GM19468 (cell line): ENCODE measurements around the gene DZANK1.
"Not testable (repeated sequence)": the region's sequence is repeated elsewhere in the genome, so short reads cannot be mapped to it uniquely, and the experiment has no call there.

Source experiments
- ATAC-seq: cut with Tn5 transposase; IDR thresholded peaks from one replicate; pipeline ENCODE4 v1.9.1; 2021; ENCODE audit warnings: mild to moderate bottlenecking, moderate library complexity, moderate number of reproducible peaks; ENCODE audit not compliant: unreplicated experiment; ENCODE audit errors: extremely low read depth

DZANK1 gene

GRCh38 chr20:18443886-18444285 is 22.9 kb downstream of the DZANK1 start:
- no peak for ATAC-seq

- no peak for ATAC-seq
Observed at GRCh38 chr20:18440403-18440802, 26.4 kb downstream of the DZANK1 start.

- no peak for ATAC-seq
Observed at GRCh38 chr20:18436847-18437246, 30.0 kb downstream of the DZANK1 start.

GRCh38 chr20:18431206-18431605 is 35.6 kb downstream of the DZANK1 start:
- ATAC-seq: no peak

GRCh38 chr20:18430172-18430826 is 36.5 kb downstream of the DZANK1 start:
- ATAC-seq: no peak

GRCh38 chr20:18428490-18429173 is 38.2 kb downstream of the DZANK1 start:
- ATAC-seq: no peak

- ATAC-seq: no peak
Observed at GRCh38 chr20:18427214-18427613, 39.6 kb downstream of the DZANK1 start.

GRCh38 chr20:18421608-18422007 is 45.2 kb downstream of the DZANK1 start:
- ATAC-seq: no peak

GRCh38 chr20:18416486-18416885 is 50.3 kb downstream of the DZANK1 start:
- ATAC-seq: no peak

GRCh38 chr20:18414140-18414539 is 52.7 kb downstream of the DZANK1 start:
- no peak for ATAC-seq

GRCh38 chr20:18412221-18412901 is 54.5 kb downstream of the DZANK1 start:
- no peak for ATAC-seq

- no peak for ATAC-seq
Observed at GRCh38 chr20:18405826-18406225, 61.0 kb downstream of the DZANK1 start.

GRCh38 chr20:18404172-18404571 is 62.7 kb downstream of the DZANK1 start:
- no peak for ATAC-seq

- no peak for ATAC-seq
Observed at GRCh38 chr20:18403269-18403668, 63.6 kb downstream of the DZANK1 start.

GRCh38 chr20:18401305-18401704 is 65.5 kb downstream of the DZANK1 start:
- ATAC-seq: no peak

- no peak for ATAC-seq
Observed at GRCh38 chr20:18400460-18400859, 66.4 kb downstream of the DZANK1 start.

- not testable (repeated sequence) for ATAC-seq
Observed at GRCh38 chr20:18398713-18399112, 68.1 kb downstream of the DZANK1 start.

- no peak for ATAC-seq
Observed at GRCh38 chr20:18397030-18397429, 69.8 kb downstream of the DZANK1 start.

GRCh38 chr20:18395544-18395943 is 71.3 kb downstream of the DZANK1 start:
- no peak for ATAC-seq

GRCh38 chr20:18394363-18394762 is 72.5 kb downstream of the DZANK1 start:
- ATAC-seq: no peak

- ATAC-seq: no peak
Observed at GRCh38 chr20:18391686-18392085, 75.1 kb downstream of the DZANK1 start.
